Putamen (tissue), 1 donor: ENCODE results near the gene SARNP.

Experiments
- DNase-seq: peaks from one replicate; pipeline ENCODE4 v3.0.0-alpha.2; 2016; ENCODE audit warnings: low spot score

Gene SARNP

GRCh38 chr12:55707841-55708694, 109.5 kb downstream of the SARNP start, which contains the start of gene ITGA7:
ITGA7 (minus strand) TSS chr12:55707904; CDS start chr12:55707682, 222 bp downstream.
- no peak for DNase-seq
